ENCODE results near the gene GFOD1.

GFOD1 gene

GRCh38 chr6:13383328-13384163, 103.9 kb downstream of the GFOD1 start:
- no peak overlapping the region for H3K4me3 ChIP-seq (ENCODE audit: low read depth, low read length)

GRCh38 chr6:13380761-13381160, 106.6 kb downstream of the GFOD1 start:
- no peak overlapping the region for H3K4me3 ChIP-seq (ENCODE audit: low read depth, low read length)

GRCh38 chr6:13378669-13379590, 108.5 kb downstream of the GFOD1 start:
- no peak overlapping the region for H3K4me3 ChIP-seq (ENCODE audit: low read depth, low read length)

GRCh38 chr6:13377054-13377758, 110.2 kb downstream of the GFOD1 start:
- H3K4me3 ChIP-seq (ENCODE audit: low read depth, low read length) = no peak overlapping the region

- H3K4me3 ChIP-seq (ENCODE audit: low read depth, low read length) = no peak overlapping the region
Measured at GRCh38 chr6:13375360-13375878, 112.0 kb downstream of the GFOD1 start.

- no peak overlapping the region for H3K4me3 ChIP-seq (ENCODE audit: low read depth, low read length)
Measured at GRCh38 chr6:13373919-13374318, 113.5 kb downstream of the GFOD1 start.

GRCh38 chr6:13373488-13373886, 113.9 kb downstream of the GFOD1 start:
- H3K4me3 ChIP-seq (ENCODE audit: low read depth, low read length) = no peak overlapping the region

GRCh38 chr6:13372688-13373487, 114.5 kb downstream of the GFOD1 start:
- no peak overlapping the region for H3K4me3 ChIP-seq (ENCODE audit: low read depth, low read length)

GRCh38 chr6:13372076-13372475, 115.3 kb downstream of the GFOD1 start:
- H3K4me3 ChIP-seq (ENCODE audit: low read depth, low read length) = no peak overlapping the region

GRCh38 chr6:13371421-13372072, 115.9 kb downstream of the GFOD1 start:
- H3K4me3 ChIP-seq (ENCODE audit: low read depth, low read length) = no peak overlapping the region

GRCh38 chr6:13370623-13371022, 116.8 kb downstream of the GFOD1 start:
- H3K4me3 ChIP-seq (ENCODE audit: low read depth, low read length) = no peak overlapping the region

- no peak overlapping the region for H3K4me3 ChIP-seq (ENCODE audit: low read depth, low read length)
Measured at GRCh38 chr6:13369591-13369990, 117.8 kb downstream of the GFOD1 start.

- H3K4me3 ChIP-seq (ENCODE audit: low read depth, low read length) = no peak overlapping the region
Measured at GRCh38 chr6:13368731-13369115, 118.7 kb downstream of the GFOD1 start.

GRCh38 chr6:13368079-13368730, 119.2 kb downstream of the GFOD1 start:
- no peak overlapping the region for H3K4me3 ChIP-seq (ENCODE audit: low read depth, low read length)

GRCh38 chr6:13367396-13367795, 120.0 kb downstream of the GFOD1 start:
- H3K4me3 ChIP-seq (ENCODE audit: low read depth, low read length) = no peak overlapping the region

GRCh38 chr6:13365320-13365719, 122.1 kb downstream of the GFOD1 start:
- no peak overlapping the region for H3K4me3 ChIP-seq (ENCODE audit: low read depth, low read length)

GRCh38 chr6:13364842-13365241, 122.6 kb downstream of the GFOD1 start:
- no peak overlapping the region for H3K4me3 ChIP-seq (ENCODE audit: low read depth, low read length)

GRCh38 chr6:13362412-13362811, 125.0 kb downstream of the GFOD1 start:
- H3K4me3 ChIP-seq (ENCODE audit: low read depth, low read length) = no peak overlapping the region
